Panc1 (cell line): ENCODE measurements around the gene SSBP2. TPM values are rescaled to one million over a fixed set of nuclear protein-coding genes. Genes with fewer than 3 reads are reported as not detected.

ENCODE experiments used
- ATAC-seq: fragments of 200-7000 bp; cut with Tn5 transposase; 2 replicates; pipeline ENCODE4 v1.9.1; 2020; ENCODE audit warnings: mild to moderate bottlenecking, moderate library complexity
- BruUV-seq: library from RNA; stranded (reverse); fragments of 400-500 nt; replicated peaks from 2 replicates; lab custom pipeline; 2021; lab: Mats Ljungman, UMichigan
- CTCF ChIA-PET: fragments of 300-600 bp; sonication (Branson Sonifier 250); formaldehyde crosslinking; loops from one replicate; lab custom pipeline; 2022; ENCODE audit warnings: antibody characterized with exemption; lab: Charles Lee
- POLR2A ChIA-PET: fragments of 300-600 bp; sonication (Branson Sonifier 250); formaldehyde crosslinking; loops from one replicate; lab custom pipeline; 2022; ENCODE audit warnings: antibody characterized with exemption; lab: Charles Lee
- DNase-seq: peaks from one replicate; pipeline ENCODE4 v3.0.0-alpha.2; 2010; ENCODE audit warnings: low read depth, low spot score
- H3K27ac ChIP-seq: 2 replicates; pipeline ENCODE4 v1.5.1; 2011; ENCODE audit warnings: mild to moderate bottlenecking, low read length, inconsistent platforms
- H3K27me3 ChIP-seq: fragments of 200-500 bp; sonication (Bioruptor generic); 2 replicates; pipeline ENCODE4 v1.6.0; 2014; ENCODE audit warnings: low read length, inconsistent platforms; ENCODE audit not compliant: control insufficient read depth, insufficient read depth
- H3K36me3 ChIP-seq: fragments of 200-500 bp; sonication (Bioruptor generic); 2 replicates; pipeline ENCODE4 v1.5.1; 2014; ENCODE audit warnings: inconsistent platforms, mild to moderate bottlenecking, low read length, moderate library complexity; ENCODE audit not compliant: control insufficient read depth, insufficient read depth
- H3K4me1 ChIP-seq: 2 replicates; pipeline ENCODE4 v1.5.1; 2011; ENCODE audit warnings: inconsistent platforms, mild to moderate bottlenecking, low read length, moderate library complexity; ENCODE audit not compliant: control insufficient read depth, insufficient read depth
- H3K4me3 ChIP-seq, 2 experiments: 2 replicates each; pipeline ENCODE4 v1.5.1; 2011 to 2012; ENCODE audit warnings: low read depth in 2 of 2, low read length in 2 of 2, mild to moderate bottlenecking in 2 of 2, inconsistent platforms in 1 of 2, moderate library complexity in 1 of 2
- H3K9me3 ChIP-seq: fragments of 200-500 bp; sonication (Bioruptor generic); 2 replicates; pipeline ENCODE4 v1.5.1; 2014; ENCODE audit warnings: low read depth, mild to moderate bottlenecking, inconsistent platforms, low read length, moderate library complexity; ENCODE audit not compliant: control insufficient read depth, insufficient read depth
- POLR2AphosphoS5 ChIP-seq: IDR thresholded peaks from 2 replicates; pipeline ENCODE4 v1.6.1; 2012; ENCODE audit warnings: mild to moderate bottlenecking, low read depth, low read length, moderate library complexity
- SIN3A ChIP-seq: IDR thresholded peaks from 2 replicates; pipeline ENCODE4 v1.6.1; 2012; ENCODE audit warnings: low read depth, mild to moderate bottlenecking, low read length, moderate library complexity, borderline replicate concordance; ENCODE audit not compliant: insufficient read depth
- TCF7L2 ChIP-seq: IDR thresholded peaks from 2 replicates; pipeline ENCODE4 v1.6.1; 2011; ENCODE audit warnings: mild to moderate bottlenecking, low read depth, low read length, inconsistent platforms
- in situ Hi-C: cut with HindIII; loops from 2 replicates; pipeline ENCODE4 v1.10.0; 2016; ENCODE audit warnings: low sequenced_read_pairs, low pct_unique_long_range_greater_than_20kb
- intact Hi-C: fragments of 100-400 bp; cut with micrococcal nuclease; formaldehyde crosslinking; loops from one replicate; pipeline ENCODE4 v1.10.0; 2022; ENCODE audit not compliant: unreplicated experiment
- total RNA-seq: library from RNA; stranded (reverse); gene quantifications from one replicate; pipeline ENCODE4 v1.2.1, GENCODE V29; 2021; ENCODE audit not compliant: unreplicated experiment
- TF ChIP-seq, protein P1 (sequence below): fragments of 450-650 bp; IDR thresholded peaks from 2 replicates; pipeline ENCODE4 v1.5.1; 2017; ENCODE audit warnings: mild to moderate bottlenecking
- TF ChIP-seq, protein P2 (sequence below), 2 experiments: IDR thresholded peaks; 2 replicates each; pipeline ENCODE4 v1.6.1; 2011 to 2012; ENCODE audit warnings: low read depth in 2 of 2, control low read depth in 1 of 2, low read length in 1 of 2, mild to moderate bottlenecking in 1 of 2, moderate library complexity in 1 of 2; ENCODE audit not compliant: insufficient read depth in 1 of 2

Gene SSBP2
- total RNA-seq, 1 experiment from 2014 or later, result 16.3 TPM

DNA sequence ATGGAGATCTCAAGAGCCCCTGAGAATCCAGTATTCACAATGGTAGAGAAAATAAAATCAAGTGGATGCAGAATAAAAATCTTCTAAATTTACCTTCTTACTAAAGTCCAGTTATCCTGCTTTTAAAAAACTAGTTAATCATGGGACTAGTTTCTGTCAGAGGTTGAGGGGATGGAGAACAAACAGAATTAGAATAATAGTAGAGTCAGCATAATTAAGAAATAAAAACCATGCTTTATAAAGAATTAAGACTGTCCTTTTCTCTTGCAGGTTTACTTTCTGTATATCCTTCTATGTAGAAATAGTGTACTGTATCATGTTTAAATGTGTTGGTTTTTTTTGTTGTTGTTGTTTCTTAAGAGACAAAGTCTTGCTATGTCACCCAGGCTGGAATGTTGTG lies 380.0 kb downstream of the SSBP2 start:
- no peaks in the 10 kb centered on the region for H3K27me3 ChIP-seq
- in situ Hi-C loops, result no loop called here
- H3K36me3 ChIP-seq, result no peaks in the 10 kb centered on the region
- no peaks in the 10 kb centered on the region for H3K9me3 ChIP-seq
- no peak for TF ChIP-seq POLR2AphosphoS5
- no peak for TF ChIP-seq SIN3A
- TF ChIP-seq, protein P1, sequence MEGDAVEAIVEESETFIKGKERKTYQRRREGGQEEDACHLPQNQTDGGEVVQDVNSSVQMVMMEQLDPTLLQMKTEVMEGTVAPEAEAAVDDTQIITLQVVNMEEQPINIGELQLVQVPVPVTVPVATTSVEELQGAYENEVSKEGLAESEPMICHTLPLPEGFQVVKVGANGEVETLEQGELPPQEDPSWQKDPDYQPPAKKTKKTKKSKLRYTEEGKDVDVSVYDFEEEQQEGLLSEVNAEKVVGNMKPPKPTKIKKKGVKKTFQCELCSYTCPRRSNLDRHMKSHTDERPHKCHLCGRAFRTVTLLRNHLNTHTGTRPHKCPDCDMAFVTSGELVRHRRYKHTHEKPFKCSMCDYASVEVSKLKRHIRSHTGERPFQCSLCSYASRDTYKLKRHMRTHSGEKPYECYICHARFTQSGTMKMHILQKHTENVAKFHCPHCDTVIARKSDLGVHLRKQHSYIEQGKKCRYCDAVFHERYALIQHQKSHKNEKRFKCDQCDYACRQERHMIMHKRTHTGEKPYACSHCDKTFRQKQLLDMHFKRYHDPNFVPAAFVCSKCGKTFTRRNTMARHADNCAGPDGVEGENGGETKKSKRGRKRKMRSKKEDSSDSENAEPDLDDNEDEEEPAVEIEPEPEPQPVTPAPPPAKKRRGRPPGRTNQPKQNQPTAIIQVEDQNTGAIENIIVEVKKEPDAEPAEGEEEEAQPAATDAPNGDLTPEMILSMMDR, result no peak
- TF ChIP-seq, protein P2, sequence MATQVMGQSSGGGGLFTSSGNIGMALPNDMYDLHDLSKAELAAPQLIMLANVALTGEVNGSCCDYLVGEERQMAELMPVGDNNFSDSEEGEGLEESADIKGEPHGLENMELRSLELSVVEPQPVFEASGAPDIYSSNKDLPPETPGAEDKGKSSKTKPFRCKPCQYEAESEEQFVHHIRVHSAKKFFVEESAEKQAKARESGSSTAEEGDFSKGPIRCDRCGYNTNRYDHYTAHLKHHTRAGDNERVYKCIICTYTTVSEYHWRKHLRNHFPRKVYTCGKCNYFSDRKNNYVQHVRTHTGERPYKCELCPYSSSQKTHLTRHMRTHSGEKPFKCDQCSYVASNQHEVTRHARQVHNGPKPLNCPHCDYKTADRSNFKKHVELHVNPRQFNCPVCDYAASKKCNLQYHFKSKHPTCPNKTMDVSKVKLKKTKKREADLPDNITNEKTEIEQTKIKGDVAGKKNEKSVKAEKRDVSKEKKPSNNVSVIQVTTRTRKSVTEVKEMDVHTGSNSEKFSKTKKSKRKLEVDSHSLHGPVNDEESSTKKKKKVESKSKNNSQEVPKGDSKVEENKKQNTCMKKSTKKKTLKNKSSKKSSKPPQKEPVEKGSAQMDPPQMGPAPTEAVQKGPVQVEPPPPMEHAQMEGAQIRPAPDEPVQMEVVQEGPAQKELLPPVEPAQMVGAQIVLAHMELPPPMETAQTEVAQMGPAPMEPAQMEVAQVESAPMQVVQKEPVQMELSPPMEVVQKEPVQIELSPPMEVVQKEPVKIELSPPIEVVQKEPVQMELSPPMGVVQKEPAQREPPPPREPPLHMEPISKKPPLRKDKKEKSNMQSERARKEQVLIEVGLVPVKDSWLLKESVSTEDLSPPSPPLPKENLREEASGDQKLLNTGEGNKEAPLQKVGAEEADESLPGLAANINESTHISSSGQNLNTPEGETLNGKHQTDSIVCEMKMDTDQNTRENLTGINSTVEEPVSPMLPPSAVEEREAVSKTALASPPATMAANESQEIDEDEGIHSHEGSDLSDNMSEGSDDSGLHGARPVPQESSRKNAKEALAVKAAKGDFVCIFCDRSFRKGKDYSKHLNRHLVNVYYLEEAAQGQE (IDR thresholded peaks at IDR 0.05; ENCODE audit: insufficient read depth in 1 of 2, low read depth in 2 of 2, low read length in 1 of 2), result no peak
- no peak for TF ChIP-seq TCF7L2
- ATAC-seq (no peak), DNase-seq (no peak)
- no peak overlapping the region for H3K27ac ChIP-seq
- no peaks in the 10 kb centered on the region for H3K4me1 ChIP-seq
- H3K4me3 ChIP-seq, result no peak overlapping the region
- ChIA-PET CTCF (no interaction called here), POLR2A (no interaction called here)
- intact Hi-C loops, result no loop called here
- no TSS peak for BruUV-seq

DNA sequence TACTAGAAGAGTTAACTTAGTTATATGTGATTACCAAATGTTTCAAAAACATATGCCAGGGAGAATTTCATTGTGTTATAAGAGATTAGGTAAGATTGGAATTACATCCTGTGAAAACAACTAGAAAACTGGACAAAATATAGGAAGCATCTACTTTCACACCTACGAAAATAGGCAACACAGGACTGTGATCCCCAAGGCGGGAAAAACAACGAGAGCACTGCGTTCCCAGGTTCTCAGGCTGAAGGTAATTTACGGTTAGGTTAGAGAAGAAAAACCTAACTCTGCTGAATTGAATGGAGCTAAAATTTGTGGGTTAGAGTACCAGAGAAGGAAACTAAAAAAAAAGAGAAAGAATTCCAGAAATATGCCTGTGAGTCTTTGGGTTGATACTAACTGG lies 385.4 kb downstream of the SSBP2 start:
- POLR2A ChIA-PET, result no interaction called here
- Histone ChIP-seq H3K9me3 (no peaks in the 10 kb centered on the region), H3K36me3 (no peaks in the 10 kb centered on the region), H3K4me3 (no peak overlapping the region), H3K27ac (no peak overlapping the region), H3K4me1 (no peaks in the 10 kb centered on the region), H3K27me3 (no peaks in the 10 kb centered on the region)
- CTCF ChIA-PET, result no interaction called here
- no peak for TF ChIP-seq SIN3A
- TF ChIP-seq POLR2AphosphoS5, result no peak
- TF ChIP-seq, protein P2 (IDR thresholded peaks at IDR 0.05; ENCODE audit: insufficient read depth in 1 of 2, low read depth in 2 of 2, low read length in 1 of 2), result no peak
- TF ChIP-seq, protein P1, result no peak
- no peak for TF ChIP-seq TCF7L2
- no TSS peak for BruUV-seq
- ATAC-seq (no peak), DNase-seq (no peak)
- in situ Hi-C loops (no loop called here), intact Hi-C loops (no loop called here)
